M059J (cell line): Measurements from ENCODE around the gene CCL17. TPM values are rescaled to one million over a fixed set of nuclear protein-coding genes. Genes with fewer than 3 reads are reported as not detected.
"Not testable (repeated sequence)": the region's sequence is repeated elsewhere in the genome, so short reads cannot be mapped to it uniquely, and the experiment has no call there.

Source experiments
- DNase-seq: peaks from one replicate; pipeline ENCODE4 v3.0.0-alpha.2; 2012; ENCODE audit warnings: low read depth
- total RNA-seq: library from RNA; depleted of rRNA; stranded (reverse); fragments of >200 nt; shearing (Covaris generic); gene quantifications from 2 replicates; pipeline ENCODE4 v1.2.3, GENCODE V29; 2014; rRNA removed

CCL17 gene
- total RNA-seq, result not detected in 2 replicates

GRCh38 chr16:57403965-57404817 lies at the start of gene CCL17:
CCL17 (plus strand) TSS chr16:57404767; CDS start chr16:57413933, 9,166 bp downstream.
- DNase-seq, result no peak

- no peak for DNase-seq
Measured at GRCh38 chr16:57355898-57356414, 48.6 kb upstream of the CCL17 start.

GRCh38 chr16:57356547-57356946 lies 48.0 kb upstream of the CCL17 start:
- DNase-seq, result no peak

- DNase-seq, result no peak
Measured at GRCh38 chr16:57357330-57358085, 47.1 kb upstream of the CCL17 start.

GRCh38 chr16:57358086-57358420 lies 46.5 kb upstream of the CCL17 start:
- DNase-seq, result no peak

GRCh38 chr16:57358527-57359095 lies 46.0 kb upstream of the CCL17 start, which contains the start of gene CCL22:
CCL22 (plus strand) TSS chr16:57358783; CDS start chr16:57358817, 34 bp downstream.
- DNase-seq, result peak; percentile 26

GRCh38 chr16:57360321-57360935 lies 44.1 kb upstream of the CCL17 start:
- no peak for DNase-seq

GRCh38 chr16:57361404-57361803 lies 43.2 kb upstream of the CCL17 start:
- DNase-seq, result no peak

- no peak for DNase-seq
Measured at GRCh38 chr16:57364143-57364542, 40.4 kb upstream of the CCL17 start.

- DNase-seq, result peak; percentile 25
Measured at GRCh38 chr16:57366544-57367040, 38.0 kb upstream of the CCL17 start.

- DNase-seq, result peak; percentile 79
Measured at GRCh38 chr16:57367116-57367752, 37.3 kb upstream of the CCL17 start.

GRCh38 chr16:57371494-57372371 lies 32.8 kb upstream of the CCL17 start:
- DNase-seq, result no peak

- peak; percentile 80 for DNase-seq
Measured at GRCh38 chr16:57372372-57373116, 32.0 kb upstream of the CCL17 start, which contains the start of gene CX3CL1. CX3CL1 (plus strand) TSS chr16:57372490; CDS start chr16:57372569, 79 bp downstream.

GRCh38 chr16:57373117-57373947 lies 31.2 kb upstream of the CCL17 start:
- DNase-seq, result no peak

GRCh38 chr16:57374067-57374534 lies 30.5 kb upstream of the CCL17 start:
- DNase-seq, result no peak

GRCh38 chr16:57374925-57375465 lies 29.6 kb upstream of the CCL17 start:
- DNase-seq, result not testable (repeated sequence)

GRCh38 chr16:57376313-57376818 lies 28.2 kb upstream of the CCL17 start:
- no peak for DNase-seq
